KBM-7 (cell line): ENCODE data around the gene TRAPPC12.
"Not testable (repeated sequence)": the region's sequence is repeated elsewhere in the genome, so short reads cannot be mapped to it uniquely, and the experiment has no call there.

Experiments used
- DNase-seq: peaks from one replicate; pipeline ENCODE4 v3.0.0-alpha.2; 2015
- in situ Hi-C: fragments of 300-500 bp; cut with MboI; formaldehyde crosslinking; loops from 2 replicates; pipeline ENCODE4 v1.14.3; 2020; ENCODE audit warnings: low sequenced_read_pairs, low pct_unique_long_range_greater_than_20kb, mixed read lengths

The TRAPPC12 gene

GRCh38 chr2:3446381-3446780, 66.9 kb downstream of the TRAPPC12 start:
- in situ Hi-C loops: no loop called here
- no peak for DNase-seq

DNA sequence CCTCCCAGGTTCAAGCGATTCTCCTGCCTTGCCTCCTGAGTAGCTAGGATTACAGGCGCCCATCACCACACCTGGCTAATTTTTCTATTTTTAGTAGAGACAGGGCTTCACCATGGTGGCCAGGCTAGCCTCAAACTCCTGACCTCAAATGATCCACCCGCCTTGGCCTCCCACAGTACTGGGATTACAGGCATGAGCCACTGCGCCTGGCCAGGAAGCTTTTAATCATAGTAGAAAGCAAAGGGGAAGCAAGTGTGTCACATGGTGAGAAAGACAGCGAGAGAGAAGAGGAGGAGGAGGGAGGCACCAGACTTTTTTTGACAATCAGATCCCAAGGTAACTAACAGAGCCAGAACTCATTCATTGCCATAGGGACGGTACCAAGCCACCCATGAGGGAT, 67.7 kb downstream of the TRAPPC12 start:
- DNase-seq, in situ Hi-C loops: not testable (repeated sequence)

GRCh38 chr2:3447789-3448317, 68.4 kb downstream of the TRAPPC12 start:
- no peak for DNase-seq
- in situ Hi-C loops: no loop called here

DNA sequence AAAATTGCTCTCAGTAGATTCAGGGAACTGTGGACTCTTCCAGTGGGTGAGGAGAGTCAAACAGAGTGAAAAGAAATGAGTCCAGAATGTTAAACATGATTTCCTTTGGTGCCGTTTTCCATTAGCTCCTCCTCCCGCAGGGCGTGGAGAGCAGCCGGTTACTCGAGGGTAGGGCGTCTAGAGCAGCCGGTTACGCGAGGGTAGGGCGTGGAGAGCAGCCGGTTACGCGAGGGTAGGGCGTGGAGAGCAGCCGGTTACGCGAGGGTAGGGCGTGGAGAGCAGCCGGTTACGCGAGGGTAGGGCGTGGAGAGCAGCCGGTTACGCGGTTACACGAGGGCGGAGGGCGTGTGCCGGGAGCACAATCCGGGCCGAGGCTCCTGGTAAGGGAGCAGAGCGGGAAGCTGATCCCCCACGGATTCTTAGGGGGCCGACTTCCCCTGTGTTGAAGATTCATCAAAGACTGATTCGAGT, 69.0 kb downstream of the TRAPPC12 start:
- in situ Hi-C loops: not testable (repeated sequence)

DNA sequence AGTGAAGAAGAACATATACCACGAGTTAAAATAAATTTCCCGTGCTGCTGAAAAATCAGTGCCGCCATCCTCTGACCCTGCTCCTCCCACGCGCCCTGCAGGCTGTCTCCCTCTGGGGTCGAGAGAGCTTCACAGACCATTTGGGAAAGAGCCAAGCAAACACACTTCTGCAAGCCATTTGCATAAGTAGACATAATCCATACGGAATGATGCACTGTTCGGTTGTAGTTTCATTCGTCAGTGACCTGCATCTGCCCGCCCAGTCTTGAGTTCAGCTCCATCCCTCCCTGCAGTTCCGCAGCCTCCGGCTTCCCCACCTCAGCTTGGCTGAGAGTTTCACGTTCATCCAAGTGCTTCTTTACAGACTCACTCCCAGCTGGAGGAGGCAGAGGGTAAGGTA, 69.6 kb downstream of the TRAPPC12 start:
- DNase-seq: no peak
- in situ Hi-C loops: no loop called here

More for the DNA sequence above, 69.0 kb downstream of the TRAPPC12 start:
- not testable (repeated sequence) for DNase-seq

DNA sequence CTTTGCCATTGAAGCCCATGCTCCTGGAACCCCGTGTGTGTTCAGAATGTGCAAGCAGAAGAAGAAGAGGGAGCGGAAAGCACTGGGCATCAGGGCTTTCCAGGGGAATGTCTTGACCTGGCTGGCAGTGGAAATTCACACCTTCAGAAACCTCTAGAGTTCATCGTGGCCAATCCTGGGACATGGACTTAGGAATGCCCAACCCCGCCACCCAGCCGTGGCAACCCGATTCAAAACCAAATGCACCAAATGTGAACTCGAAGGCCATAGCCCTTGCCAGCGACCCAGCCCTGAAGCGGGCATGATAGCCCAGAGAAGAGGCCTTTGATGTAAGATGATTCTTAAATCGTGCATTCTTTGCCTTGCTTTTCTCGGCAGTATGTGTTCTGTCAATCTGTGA, 70.4 kb downstream of the TRAPPC12 start:
- DNase-seq: no peak
- in situ Hi-C loops: no loop called here

- in situ Hi-C loops: no loop called here
- DNase-seq: no peak
Observed at GRCh38 chr2:3450385-3451010, 71.0 kb downstream of the TRAPPC12 start.

DNA sequence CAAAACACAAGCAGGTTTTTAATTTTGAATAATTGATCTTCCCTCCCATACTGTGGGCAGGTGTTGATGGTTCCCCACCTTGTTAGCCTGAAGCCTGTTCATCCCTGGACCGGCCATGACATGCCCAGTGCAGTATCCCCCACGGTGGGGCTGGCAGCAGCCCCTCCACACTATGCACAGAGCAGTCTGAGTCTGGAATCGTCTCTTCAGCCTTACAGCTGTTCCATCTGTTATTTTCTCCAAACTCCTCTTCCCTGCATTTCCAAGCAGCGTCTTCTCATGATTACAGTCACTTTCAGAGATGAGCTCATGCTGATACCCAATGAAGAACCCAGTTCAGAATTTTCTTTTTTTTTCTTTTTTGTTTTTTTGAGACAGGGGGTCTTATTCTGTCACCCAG, 71.7 kb downstream of the TRAPPC12 start:
- in situ Hi-C loops: no loop called here
- no peak for DNase-seq

GRCh38 chr2:3451926-3452671, 72.6 kb downstream of the TRAPPC12 start:
- in situ Hi-C loops: no loop called here
- DNase-seq: no peak

DNA sequence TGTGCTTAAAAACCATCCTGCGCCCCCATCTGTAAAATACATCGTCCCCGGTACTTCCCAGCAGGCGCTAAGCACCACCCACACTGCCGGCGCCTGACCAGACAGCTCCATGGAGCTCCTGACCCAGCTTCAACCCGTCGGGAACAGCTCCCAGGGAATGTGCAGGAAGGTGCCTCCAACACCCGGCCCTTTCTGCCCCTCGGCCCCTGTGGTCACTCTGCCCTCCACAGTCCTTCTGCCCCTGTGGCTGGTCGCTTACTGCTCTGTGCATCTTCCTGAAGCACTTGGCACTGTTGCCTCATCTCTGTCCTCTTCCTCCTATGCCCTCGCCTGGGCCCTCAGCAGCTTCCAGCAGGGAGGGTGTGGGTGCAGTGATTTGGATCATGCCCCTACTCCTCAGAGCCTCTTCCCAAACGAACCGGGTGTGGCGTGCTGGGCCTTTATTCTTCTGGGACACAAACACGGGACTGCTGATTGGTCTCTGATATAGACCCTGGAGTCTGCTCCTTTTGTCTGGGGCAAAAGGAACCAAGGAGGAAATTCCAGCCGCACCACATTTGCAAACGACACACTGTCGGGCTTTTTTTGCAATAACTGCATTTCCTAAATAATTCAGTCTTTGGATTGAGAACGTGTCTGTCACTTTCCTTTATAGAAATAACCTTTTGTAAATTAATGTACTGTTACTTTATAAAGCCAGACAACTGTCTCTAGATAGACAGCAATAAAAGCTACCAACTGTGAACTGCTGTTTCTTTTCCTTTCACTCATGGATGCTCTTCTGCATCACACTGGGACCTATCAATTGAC, 73.9 kb downstream of the TRAPPC12 start:
- in situ Hi-C loops: no loop called here
- no peak for DNase-seq

GRCh38 chr2:3454005-3454404, 74.5 kb downstream of the TRAPPC12 start:
- DNase-seq, in situ Hi-C loops: not testable (repeated sequence)

GRCh38 chr2:3454802-3455201, 75.3 kb downstream of the TRAPPC12 start:
- DNase-seq: no peak
- in situ Hi-C loops: no loop called here

GRCh38 chr2:3456125-3456524, 76.6 kb downstream of the TRAPPC12 start:
- in situ Hi-C loops: no loop called here

GRCh38 chr2:3457524-3458395, 78.3 kb downstream of the TRAPPC12 start:
- no peak for DNase-seq
- in situ Hi-C loops: no loop called here

More at GRCh38 chr2:3456125-3456524, 76.6 kb downstream of the TRAPPC12 start:
- no peak for DNase-seq

DNA sequence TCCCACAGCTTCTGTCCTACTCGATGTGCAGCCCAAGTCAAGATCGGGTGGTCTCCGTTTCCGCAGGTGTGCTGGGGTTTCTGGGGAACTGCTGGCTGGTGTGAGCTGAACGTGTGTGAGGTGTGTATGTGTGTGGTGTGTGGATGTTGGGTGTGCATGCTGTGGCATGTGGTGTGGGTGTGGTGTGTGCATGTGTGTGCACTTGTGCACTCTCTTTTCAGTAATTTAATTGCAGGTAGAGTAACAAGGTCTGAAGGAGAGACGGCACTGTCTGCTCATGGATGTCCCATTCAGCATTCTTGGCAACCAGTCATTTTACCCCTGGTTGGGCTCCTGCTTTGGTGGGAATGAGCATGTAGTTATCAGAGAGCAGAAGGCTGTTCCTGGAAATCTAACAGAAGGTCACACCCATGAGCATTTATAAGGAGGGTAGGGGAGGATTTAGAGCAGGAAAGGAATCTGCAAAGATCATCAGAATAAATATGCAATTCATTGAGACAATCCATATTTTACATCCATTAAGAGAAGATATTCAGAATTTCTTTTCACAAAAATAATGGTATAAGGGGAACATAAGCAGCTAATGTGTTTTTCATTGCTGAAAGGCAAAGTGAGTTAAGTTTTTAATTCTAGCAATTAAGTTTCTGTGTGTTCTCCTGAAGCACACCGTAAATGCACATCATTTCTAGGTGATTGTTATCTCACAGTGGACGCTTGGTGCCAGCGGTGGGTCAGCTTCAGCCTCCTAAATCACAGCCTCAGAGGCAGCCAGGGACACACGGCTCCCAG, 79.1 kb downstream of the TRAPPC12 start:
- in situ Hi-C loops: no loop called here
- DNase-seq: no peak

- in situ Hi-C loops: no loop called here
- DNase-seq: no peak
Observed at GRCh38 chr2:3459185-3460015, 79.9 kb downstream of the TRAPPC12 start.

DNA sequence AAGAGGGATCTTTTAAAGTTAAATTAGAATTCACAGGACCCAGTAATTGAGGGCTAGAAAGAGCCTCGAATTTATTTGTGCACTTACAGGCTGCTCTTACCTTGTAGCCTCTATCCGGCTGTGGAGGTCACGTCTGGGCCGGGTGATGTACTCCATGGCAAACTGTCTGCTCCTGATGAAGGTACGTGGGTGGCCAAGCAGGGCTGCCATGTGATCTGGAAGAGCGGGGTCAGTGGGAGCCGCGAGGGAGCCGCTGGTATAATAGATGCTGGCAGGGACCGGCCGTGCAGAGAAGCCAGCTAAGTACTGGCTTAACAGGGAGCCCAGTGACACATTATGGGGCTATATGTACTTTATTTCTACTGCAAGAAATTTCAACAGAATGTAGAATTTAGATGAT, 80.7 kb downstream of the TRAPPC12 start:
- DNase-seq: no peak
- in situ Hi-C loops: no loop called here
